H9 (cell line): ENCODE results near the gene IKZF1. TPM values are rescaled to one million over a fixed set of nuclear protein-coding genes. Genes with fewer than 3 reads are reported as not detected.

Source experiments
- DNase-seq: peaks from one replicate; pipeline ENCODE4 v3.0.0-alpha.2; 2017
- H2AFZ ChIP-seq: one replicate; pipeline ENCODE4 v1.6.1; 2013; ENCODE audit warnings: mild to moderate bottlenecking, low read length, control low read depth, moderate library complexity
- H2AK5ac ChIP-seq: 2 replicates; pipeline ENCODE4 v1.6.1; 2013; ENCODE audit warnings: low read length, control low read depth, mixed read lengths; ENCODE audit not compliant: insufficient read length
- H2BK120ac ChIP-seq: one replicate; pipeline ENCODE4 v1.6.1; 2013; ENCODE audit warnings: low read depth, mild to moderate bottlenecking, low read length, control low read depth, inconsistent platforms; ENCODE audit not compliant: poor library complexity, severe bottlenecking
- H2BK12ac ChIP-seq: 2 replicates; pipeline ENCODE4 v1.6.1; 2013; ENCODE audit warnings: low read length, control low read depth, mixed read lengths, low read depth; ENCODE audit not compliant: insufficient read length
- H2BK15ac ChIP-seq: 2 replicates; pipeline ENCODE4 v1.6.1; 2013; ENCODE audit warnings: low read depth, low read length, control low read depth
- H2BK20ac ChIP-seq: one replicate; pipeline ENCODE4 v1.6.1; 2013; ENCODE audit warnings: low read depth, mild to moderate bottlenecking, low read length, control low read depth, inconsistent platforms; ENCODE audit not compliant: poor library complexity, severe bottlenecking
- H2BK5ac ChIP-seq: 2 replicates; pipeline ENCODE4 v1.6.1; 2013; ENCODE audit warnings: low read length, control low read depth, mixed read lengths; ENCODE audit not compliant: insufficient read length
- H3K14ac ChIP-seq: 2 replicates; pipeline ENCODE4 v1.6.1; 2013; ENCODE audit warnings: low read length, control low read depth; ENCODE audit not compliant: insufficient read depth
- H3K18ac ChIP-seq: 2 replicates; pipeline ENCODE4 v1.6.1; 2013; ENCODE audit warnings: low read depth, mild to moderate bottlenecking, mixed read lengths, low read length, control low read depth; ENCODE audit not compliant: insufficient read length
- H3K23ac ChIP-seq: 2 replicates; pipeline ENCODE4 v1.6.1; 2013; ENCODE audit warnings: low read length, control low read depth, mixed read lengths, low read depth; ENCODE audit not compliant: insufficient read length
- H3K23me2 ChIP-seq: 2 replicates; pipeline ENCODE4 v1.6.1; 2013; ENCODE audit warnings: low read depth, mild to moderate bottlenecking, mixed read lengths, low read length, control low read depth; ENCODE audit not compliant: insufficient read length, poor library complexity, severe bottlenecking
- H3K27ac ChIP-seq: 2 replicates; pipeline ENCODE4 v1.5.1; 2013; ENCODE audit warnings: low read length, control low read depth, mixed read lengths, low read depth; ENCODE audit not compliant: insufficient read length
- H3K27me3 ChIP-seq: 2 replicates; pipeline ENCODE4 v1.6.1; 2013; ENCODE audit warnings: low read length, control low read depth, inconsistent platforms; ENCODE audit not compliant: insufficient read depth
- H3K4ac ChIP-seq: 2 replicates; pipeline ENCODE4 v1.6.1; 2013; ENCODE audit warnings: low read depth, mild to moderate bottlenecking, control low read depth, inconsistent platforms, low read length, moderate library complexity
- H3K4me1 ChIP-seq: 2 replicates; pipeline ENCODE4 v1.6.1; 2013; ENCODE audit warnings: low read length, control low read depth, inconsistent platforms; ENCODE audit not compliant: insufficient read depth
- H3K4me2 ChIP-seq: 2 replicates; pipeline ENCODE4 v1.6.1; 2013; ENCODE audit warnings: low read length, control low read depth, mixed read lengths; ENCODE audit not compliant: insufficient read length, insufficient read depth
- H3K56ac ChIP-seq: 2 replicates; pipeline ENCODE4 v1.6.1; 2013; ENCODE audit warnings: low read depth, mild to moderate bottlenecking, mixed read lengths, low read length, control low read depth; ENCODE audit not compliant: insufficient read length
- H3K79me1 ChIP-seq: 2 replicates; pipeline ENCODE4 v1.6.1; 2013; ENCODE audit warnings: low read depth, mild to moderate bottlenecking, moderate library complexity, low read length, control low read depth, inconsistent platforms; ENCODE audit not compliant: insufficient read depth, poor library complexity, severe bottlenecking
- H3K79me2 ChIP-seq: 2 replicates; pipeline ENCODE4 v1.6.1; 2013; ENCODE audit warnings: low read length, control low read depth, inconsistent platforms; ENCODE audit not compliant: insufficient read depth
- H3K9ac ChIP-seq: 2 replicates; pipeline ENCODE4 v1.6.1; 2013; ENCODE audit warnings: low read length, control low read depth, mixed read lengths; ENCODE audit not compliant: insufficient read length; ENCODE audit errors: extremely low read depth
- H3K9me3 ChIP-seq: one replicate; pipeline ENCODE4 v1.6.1; 2013; ENCODE audit warnings: low read depth, low read length, inconsistent platforms; ENCODE audit not compliant: control insufficient read depth
- H3T11ph ChIP-seq: one replicate; pipeline ENCODE4 v1.6.1; 2013; ENCODE audit warnings: mild to moderate bottlenecking, low read length, control low read depth, inconsistent platforms
- H4K20me1 ChIP-seq: one replicate; pipeline ENCODE4 v1.6.1; 2013; ENCODE audit not compliant: control insufficient read depth, insufficient read length, insufficient read depth
- H4K5ac ChIP-seq: 2 replicates; pipeline ENCODE4 v1.6.1; 2013; ENCODE audit warnings: low read depth, mild to moderate bottlenecking, mixed read lengths, low read length, control low read depth; ENCODE audit not compliant: insufficient read length
- H4K8ac ChIP-seq: replicated peaks from 2 replicates; pipeline ENCODE4 v1.6.1; 2013; ENCODE audit warnings: low read length, control low read depth, mixed read lengths, low read depth; ENCODE audit not compliant: insufficient read length
- H4K91ac ChIP-seq: 2 replicates; pipeline ENCODE4 v1.6.1; 2013; ENCODE audit warnings: low read depth, mild to moderate bottlenecking, moderate library complexity, mixed read lengths, low read length, control low read depth; ENCODE audit not compliant: insufficient read length
- H3K27ac Mint-ChIP-seq, 3 experiments: 2 replicates in 2 of 3; 3 replicates in 1 of 3; pipeline ENCODE4 v1.8.0; 2020 to 2021; ENCODE audit warnings: mixed read lengths in 3 of 3, mild to moderate bottlenecking in 1 of 3, moderate library complexity in 1 of 3
- H3K27me3 Mint-ChIP-seq: 2 replicates; pipeline ENCODE4 v1.8.0; 2021; ENCODE audit warnings: low read depth, mild to moderate bottlenecking, moderate library complexity, mixed read lengths
- H3K36me3 Mint-ChIP-seq, 3 experiments: 2 replicates in 2 of 3; 3 replicates in 1 of 3; pipeline ENCODE4 v1.8.0; 2020 to 2021; ENCODE audit warnings: low read depth in 3 of 3, mixed read lengths in 3 of 3; ENCODE audit not compliant: insufficient read depth in 1 of 3
- H3K4me1 Mint-ChIP-seq, 2 experiments: 2 replicates each; pipeline ENCODE4 v1.8.0; 2020; ENCODE audit warnings: mixed read lengths in 2 of 2
- H3K4me3 Mint-ChIP-seq, 2 experiments: 2 replicates in 1 of 2; 3 replicates in 1 of 2; pipeline ENCODE4 v1.8.0; 2020 to 2021; ENCODE audit warnings: mild to moderate bottlenecking in 2 of 2, mixed read lengths in 2 of 2, moderate library complexity in 1 of 2
- H3K9me3 Mint-ChIP-seq, 2 experiments: 2 replicates in 1 of 2; 3 replicates in 1 of 2; pipeline ENCODE4 v1.8.0; 2020; ENCODE audit warnings: mild to moderate bottlenecking in 2 of 2, mixed read lengths in 2 of 2, moderate library complexity in 1 of 2
- WGBS: extraction: QIAGEN DNeasy Blood & Tissue Kit; methylation state at CpG from one replicate; pipeline ENCODE4 v1.1.7; 2013; ENCODE audit warnings: missing lambda C conversion rate, low lambda C conversion rate, mixed read lengths; ENCODE audit not compliant: insufficient read length; ENCODE audit errors: extremely low coverage; 5-methylcytosine and 5-hydroxymethylcytosine counted together
- total RNA-seq: library from RNA; stranded (reverse); gene quantifications from 2 replicates; pipeline ENCODE4 v1.2.1, GENCODE V29; 2021
- TF ChIP-seq, protein P1 (sequence below): fragments of 200-600 bp; sonication (generic); conservative IDR thresholded peaks from 3 replicates; pipeline ENCODE4 v1.8.0; 2021; ENCODE audit warnings: antibody characterized with exemption, mild to moderate bottlenecking

Gene IKZF1
- total RNA-seq, 1 experiment from 2014 or later = 0.98 TPM

GRCh38 chr7:50389961-50390360, 85.4 kb downstream of the IKZF1 start:
- no peak overlapping the region for H3K14ac ChIP-seq

More at GRCh38 chr7:50389961-50390360, 85.4 kb downstream of the IKZF1 start:
- no peak overlapping the region for H4K91ac ChIP-seq
- no peaks in the 10 kb centered on the region for H3K79me1 ChIP-seq
- no peak overlapping the region for H2BK5ac ChIP-seq
- H3K9ac ChIP-seq = no peak overlapping the region
- H3K23ac ChIP-seq = no peak overlapping the region
- Mint-ChIP-seq H3K36me3 (no peaks in the 10 kb centered on the region; a peak in 2 of 7 replicates), H3K27me3 (no peaks in the 10 kb centered on the region; the same call in none of the 2 replicates), H3K4me1 (no peaks in the 10 kb centered on the region), H3K9me3 (no peaks in the 10 kb centered on the region), H3K27ac (no peak overlapping the region), H3K4me3 (no peak overlapping the region)
- no peak overlapping the region for H3K4ac ChIP-seq
- no peaks in the 10 kb centered on the region for H4K20me1 ChIP-seq
- H2AFZ ChIP-seq = no peak overlapping the region
- no peaks in the 10 kb centered on the region for H3K27me3 ChIP-seq
- no CpG with 5 or more reads among the region's 3 CpGs for WGBS
- no peak overlapping the region for H3K27ac ChIP-seq
- no peaks in the 10 kb centered on the region for H3K23me2 ChIP-seq
- H3K4me2 ChIP-seq = no peak overlapping the region
- no peak overlapping the region for H2BK120ac ChIP-seq
- no peak for DNase-seq
- no peak overlapping the region for H2BK15ac ChIP-seq
- H2BK20ac ChIP-seq = no peak overlapping the region
- no peak overlapping the region for H3K56ac ChIP-seq
- TF ChIP-seq, protein P1, sequence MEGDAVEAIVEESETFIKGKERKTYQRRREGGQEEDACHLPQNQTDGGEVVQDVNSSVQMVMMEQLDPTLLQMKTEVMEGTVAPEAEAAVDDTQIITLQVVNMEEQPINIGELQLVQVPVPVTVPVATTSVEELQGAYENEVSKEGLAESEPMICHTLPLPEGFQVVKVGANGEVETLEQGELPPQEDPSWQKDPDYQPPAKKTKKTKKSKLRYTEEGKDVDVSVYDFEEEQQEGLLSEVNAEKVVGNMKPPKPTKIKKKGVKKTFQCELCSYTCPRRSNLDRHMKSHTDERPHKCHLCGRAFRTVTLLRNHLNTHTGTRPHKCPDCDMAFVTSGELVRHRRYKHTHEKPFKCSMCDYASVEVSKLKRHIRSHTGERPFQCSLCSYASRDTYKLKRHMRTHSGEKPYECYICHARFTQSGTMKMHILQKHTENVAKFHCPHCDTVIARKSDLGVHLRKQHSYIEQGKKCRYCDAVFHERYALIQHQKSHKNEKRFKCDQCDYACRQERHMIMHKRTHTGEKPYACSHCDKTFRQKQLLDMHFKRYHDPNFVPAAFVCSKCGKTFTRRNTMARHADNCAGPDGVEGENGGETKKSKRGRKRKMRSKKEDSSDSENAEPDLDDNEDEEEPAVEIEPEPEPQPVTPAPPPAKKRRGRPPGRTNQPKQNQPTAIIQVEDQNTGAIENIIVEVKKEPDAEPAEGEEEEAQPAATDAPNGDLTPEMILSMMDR = no peak
- H2AK5ac ChIP-seq = no peak overlapping the region
- no peak overlapping the region for H4K5ac ChIP-seq
- H3K18ac ChIP-seq = no peak overlapping the region
- H3T11ph ChIP-seq = no peak overlapping the region
- no peak overlapping the region for H4K8ac ChIP-seq
- H3K9me3 ChIP-seq = no peaks in the 10 kb centered on the region
- no peaks in the 10 kb centered on the region for H3K4me1 ChIP-seq
- H3K79me2 ChIP-seq = no peaks in the 10 kb centered on the region
- no peak overlapping the region for H2BK12ac ChIP-seq
